Right cardiac atrium (tissue), 5 donors: ENCODE results near the gene MAFB. TPM values are rescaled to one million over a fixed set of nuclear protein-coding genes. Genes with fewer than 3 reads are reported as not detected.

ENCODE experiments used
- ATAC-seq, 2 donors: fragments of 200-7000 bp; cut with Tn5 transposase; one replicate each; pipeline versions ENCODE4 v1.8.0 to v1.9.1; 2020; ENCODE audit warnings: moderate library complexity in 2 of 2, mild to moderate bottlenecking in 1 of 2
- DNase-seq, 3 donors: peaks; one replicate each; pipeline ENCODE4 v3.0.0-alpha.2; 2020
- H3K27ac ChIP-seq: one replicate; pipeline ENCODE4 v1.5.1; 2013; ENCODE audit warnings: mild to moderate bottlenecking, low read length, control low read depth, moderate library complexity
- H3K27me3 ChIP-seq: one replicate; pipeline ENCODE4 v1.6.1; 2013; ENCODE audit not compliant: control insufficient read depth, insufficient read depth
- H3K4me1 ChIP-seq: one replicate; pipeline ENCODE4 v1.6.1; 2013; ENCODE audit warnings: low read length; ENCODE audit not compliant: control insufficient read depth, insufficient read depth
- H3K4me3 ChIP-seq: one replicate; pipeline ENCODE4 v1.5.1; 2013; ENCODE audit warnings: low read length, control low read depth
- H3K9me3 ChIP-seq: one replicate; pipeline ENCODE4 v1.6.1; 2013; ENCODE audit warnings: low read length; ENCODE audit not compliant: control insufficient read depth
- WGBS: extraction: QIAGEN DNeasy Blood & Tissue Kit; methylation state at CpG from one replicate; pipeline ENCODE4 v1.1.7; 2013; 5-methylcytosine and 5-hydroxymethylcytosine counted together
- intact Hi-C, 4 donors: fragments of 100-400 bp; cut with DNase I; formaldehyde crosslinking; loops; one replicate each; pipeline versions ENCODE4 v1.11.0 to v1.14.0; 2022 to 2023
- polyA plus RNA-seq: library from polyadenylated mRNA; stranded (reverse); fragments of 200-250 nt; gene quantifications from one replicate; pipeline ENCODE4 v1.2.3, GENCODE V29; 2013
- total RNA-seq, 4 donors: library from RNA; stranded (reverse); fragmentation: NEBNext Ultra II Directional; extraction: Animal tissue kit (Norgen Biotek cat#: 25700); gene quantifications; one replicate each; pipeline ENCODE4 v1.2.1, GENCODE V29; 2021
- donor health status: healthy with polysubstance abuse.
- donor health status: DM: no; HTN: yes; CAD: no.
- donor health status: DM: no; HTN: no; CAD: no.
- donor health status: DM: no; HTN: yes; CAD: no; lungs with severe emphysema.
- donor health status: DM: yes; HTN: yes; CAD: no.

The MAFB gene
- total and polyA plus RNA-seq, 5 donors: 6.9 to 22.8 (median 21.2) TPM

DNA sequence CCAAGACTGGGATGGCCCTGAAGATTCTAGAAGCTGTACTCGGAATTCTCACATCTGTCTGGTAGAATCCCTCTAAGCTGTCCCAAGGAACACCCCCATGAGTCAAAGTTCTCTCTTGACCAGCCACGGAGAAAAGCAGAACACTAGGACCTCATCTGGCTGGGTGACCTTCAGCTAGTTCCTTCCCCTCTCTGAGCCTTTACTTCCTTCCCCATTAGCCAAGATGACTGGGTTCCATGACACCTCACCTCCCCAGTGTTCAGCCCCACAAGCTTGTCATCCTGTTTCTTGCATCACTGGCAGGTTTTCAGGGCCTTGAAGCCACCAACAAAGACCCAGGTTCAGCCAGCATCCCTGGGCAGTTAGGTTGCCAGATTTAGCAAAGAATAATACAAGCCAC, 47.8 kb downstream of the MAFB start:
- intact Hi-C loops: no loop called here
- WGBS: 63% methylated on average over 2 of the region's 2 CpGs
- DNase-seq (no peak), ATAC-seq (no peak)
- Histone ChIP-seq H3K9me3 (no peaks in the 10 kb centered on the region), H3K4me3 (no peak overlapping the region), H3K27me3 (no peaks in the 10 kb centered on the region), H3K27ac (no peak overlapping the region), H3K4me1 (no peaks in the 10 kb centered on the region)

DNA sequence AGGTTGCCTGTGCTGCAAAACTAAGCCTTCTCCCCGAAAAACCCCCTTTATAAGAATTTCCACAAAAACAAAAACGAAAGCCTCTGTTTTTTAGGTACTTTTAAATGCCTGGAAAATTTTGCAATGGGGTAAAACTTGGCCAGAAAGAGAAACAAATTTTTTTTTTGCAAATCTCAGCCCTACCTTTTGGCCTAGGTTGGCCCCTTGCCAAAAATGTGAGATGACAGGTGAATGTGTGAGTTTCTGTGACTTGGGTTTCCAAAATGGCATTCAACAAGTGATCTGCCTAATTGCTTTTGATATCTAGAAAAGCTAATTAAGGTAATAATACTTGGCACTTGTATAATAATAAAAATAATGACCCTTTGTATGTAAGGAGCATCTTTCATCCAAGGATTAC, 48.4 kb downstream of the MAFB start:
- H3K4me1 ChIP-seq: no peaks in the 10 kb centered on the region
- H3K4me3 ChIP-seq: no peak overlapping the region
- DNase-seq (no peak), ATAC-seq (no peak)
- intact Hi-C loops: no loop called here
- H3K27me3 ChIP-seq: no peaks in the 10 kb centered on the region
- H3K9me3 ChIP-seq: no peaks in the 10 kb centered on the region
- WGBS: 93% methylated on average over 2 of the region's 2 CpGs
- H3K27ac ChIP-seq: no peak overlapping the region

DNA sequence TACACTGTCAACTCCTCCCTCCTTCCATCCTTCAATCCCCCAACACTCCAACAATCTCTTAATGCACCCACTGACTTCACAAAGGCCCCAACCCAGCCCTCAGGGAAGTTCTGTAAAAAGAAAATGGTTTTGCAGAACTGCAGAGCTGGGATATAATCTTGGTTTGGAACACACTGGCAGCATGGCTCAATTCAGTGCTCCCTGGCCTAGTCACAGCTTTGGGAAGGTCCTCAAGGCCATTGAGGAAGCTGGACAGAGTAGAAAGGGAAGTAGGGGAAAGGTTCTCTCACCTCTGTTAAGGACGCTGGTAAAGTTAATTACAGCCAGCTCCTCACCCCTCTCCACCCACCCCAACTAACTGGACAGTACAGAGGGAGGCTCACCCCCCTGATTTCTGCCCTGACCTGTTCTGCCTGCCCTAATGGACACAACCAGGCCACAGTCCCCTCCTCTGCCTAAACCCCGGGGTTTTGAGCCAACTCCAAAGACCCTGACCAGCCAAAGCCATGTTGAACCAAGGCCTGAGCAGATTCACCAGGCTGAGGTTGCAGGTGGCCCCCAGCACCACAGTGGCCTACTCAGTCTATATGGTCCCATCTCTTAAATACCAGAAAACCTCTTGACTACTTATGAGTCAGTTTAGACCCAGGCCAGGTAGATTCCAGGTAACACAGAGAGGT, 49.2 kb downstream of the MAFB start:
- no peaks in the 10 kb centered on the region for H3K4me1 ChIP-seq
- no peak overlapping the region for H3K27ac ChIP-seq
- H3K9me3 ChIP-seq: no peaks in the 10 kb centered on the region
- DNase-seq: no peak
- H3K4me3 ChIP-seq: no peak overlapping the region
- no peak for ATAC-seq
- intact Hi-C loops: no loop called here
- H3K27me3 ChIP-seq: no peaks in the 10 kb centered on the region
- 92% methylated on average over 2 of the region's 2 CpGs for WGBS

DNA sequence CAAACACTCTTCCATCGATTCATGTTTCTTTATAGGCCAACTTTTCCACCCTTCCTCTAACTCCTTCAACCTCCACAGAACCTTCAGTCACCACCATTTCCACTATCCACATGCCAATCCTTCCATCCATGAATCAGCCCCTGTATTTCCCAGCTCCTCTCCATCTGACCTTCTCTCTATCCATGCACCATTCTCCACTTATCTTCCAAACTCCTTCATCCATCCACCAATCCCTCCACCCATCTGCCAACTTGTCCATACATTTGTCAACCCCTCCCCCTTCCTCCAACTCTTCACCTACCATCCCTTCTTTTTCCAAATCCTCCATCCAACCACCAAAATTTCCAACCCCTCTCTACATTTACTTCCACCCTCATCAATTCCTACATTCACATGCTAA, 49.9 kb downstream of the MAFB start:
- H3K4me3 ChIP-seq: no peak overlapping the region
- H3K4me1 ChIP-seq: no peaks in the 10 kb centered on the region
- ATAC-seq: no peak
- no peaks in the 10 kb centered on the region for H3K9me3 ChIP-seq
- intact Hi-C loops: no loop called here
- 74% methylated on average over 1 of the region's 1 CpG for WGBS
- no peak overlapping the region for H3K27ac ChIP-seq
- no peak for DNase-seq
- no peaks in the 10 kb centered on the region for H3K27me3 ChIP-seq

DNA sequence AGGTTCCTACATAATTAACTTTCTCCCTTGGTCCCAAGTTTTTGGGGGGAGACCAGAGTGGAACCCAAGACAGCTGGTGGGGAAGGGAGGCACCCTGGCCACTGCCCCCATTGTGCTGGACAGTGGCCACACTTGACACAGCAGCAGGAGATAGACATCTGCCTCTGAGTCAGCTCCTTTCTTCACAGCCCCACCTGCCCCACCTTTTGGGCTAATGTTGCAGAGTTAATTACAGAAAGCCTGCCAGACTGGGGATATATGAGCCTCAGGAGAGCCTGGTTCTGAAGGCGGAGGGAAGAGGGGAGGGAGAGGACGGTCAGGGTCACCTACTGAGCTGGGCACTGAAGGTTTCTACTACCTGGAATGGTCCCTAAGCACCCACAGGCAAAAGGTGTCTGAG, 50.6 kb downstream of the MAFB start:
- DNase-seq (no peak), ATAC-seq (no peak)
- Histone ChIP-seq H3K27me3 (no peaks in the 10 kb centered on the region), H3K27ac (no peak overlapping the region), H3K9me3 (no peaks in the 10 kb centered on the region), H3K4me1 (no peaks in the 10 kb centered on the region), H3K4me3 (no peak overlapping the region)
- 85% methylated on average over 2 of the region's 2 CpGs for WGBS
- intact Hi-C loops: no loop called here

DNA sequence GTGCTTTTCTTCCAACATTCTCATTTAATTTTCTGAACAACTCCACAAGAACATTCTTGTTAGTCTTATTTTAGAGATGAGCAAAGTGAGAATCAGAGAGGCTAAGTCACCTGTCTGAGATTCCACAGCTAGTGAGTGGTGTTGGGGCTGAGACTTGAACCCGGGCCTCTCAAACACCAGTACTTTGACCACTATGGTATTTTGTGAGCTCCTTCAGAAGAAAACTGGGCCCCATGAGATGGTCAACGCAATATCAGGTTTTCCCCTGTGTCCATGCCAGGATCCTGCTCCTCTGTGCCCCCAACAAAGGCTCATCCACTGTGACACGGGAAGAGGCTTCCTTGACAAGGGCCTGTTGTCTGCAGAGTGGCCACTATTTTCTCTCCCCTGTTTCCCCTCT, 51.9 kb downstream of the MAFB start:
- Histone ChIP-seq H3K27ac (no peak overlapping the region), H3K9me3 (no peaks in the 10 kb centered on the region), H3K27me3 (no peaks in the 10 kb centered on the region), H3K4me1 (no peaks in the 10 kb centered on the region), H3K4me3 (no peak overlapping the region)
- WGBS: 68% methylated on average over 3 of the region's 3 CpGs
- DNase-seq (no peak), ATAC-seq (no peak)
- intact Hi-C loops: no loop called here

DNA sequence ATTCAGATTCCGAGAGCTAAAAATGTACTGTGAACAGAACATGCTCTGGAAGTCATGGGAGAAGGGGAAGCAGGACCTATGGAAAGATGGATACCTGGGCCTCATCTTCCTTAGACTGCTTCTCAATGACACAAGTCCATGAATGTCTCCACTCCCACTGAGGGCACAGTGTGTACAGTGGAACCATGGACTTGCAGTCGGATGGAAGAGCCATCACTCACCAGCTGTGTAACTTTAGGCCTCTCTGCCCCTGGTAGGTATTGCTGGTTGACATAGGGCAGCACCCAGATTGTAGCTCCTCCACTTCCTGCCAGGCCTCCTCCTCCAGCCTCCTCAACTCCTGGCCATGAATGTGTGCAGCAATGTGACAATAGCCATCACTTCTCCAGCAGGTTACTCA, 52.5 kb downstream of the MAFB start:
- H3K27ac ChIP-seq: no peak overlapping the region
- ATAC-seq (no peak), DNase-seq (no peak)
- 91% methylated on average over 2 of the region's 2 CpGs for WGBS
- H3K9me3 ChIP-seq: no peaks in the 10 kb centered on the region
- H3K4me1 ChIP-seq: no peaks in the 10 kb centered on the region
- H3K27me3 ChIP-seq: no peaks in the 10 kb centered on the region
- H3K4me3 ChIP-seq: no peak overlapping the region
- intact Hi-C loops: no loop called here

DNA sequence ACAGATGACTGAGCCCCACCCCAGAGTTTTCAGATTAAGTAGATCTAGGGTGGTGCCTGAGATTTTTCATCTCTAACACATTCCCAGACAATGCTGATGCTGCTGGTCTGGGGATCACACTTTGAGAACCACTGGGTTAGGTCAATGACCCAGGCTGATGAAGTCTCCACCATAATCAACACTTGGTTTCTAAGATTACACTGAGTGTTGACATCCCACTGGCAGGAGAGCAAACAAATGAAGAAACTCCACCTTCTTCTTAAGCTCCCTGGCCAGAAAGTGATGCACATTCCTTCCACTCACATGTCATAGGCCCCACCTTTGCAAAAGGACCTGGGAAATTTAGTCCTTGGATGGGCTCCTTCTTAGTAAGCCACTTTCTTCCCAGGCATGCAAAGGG, 53.1 kb downstream of the MAFB start:
- H3K4me3 ChIP-seq: no peak overlapping the region
- intact Hi-C loops: no loop called here
- DNase-seq (no peak), ATAC-seq (no peak)
- no peak overlapping the region for H3K27ac ChIP-seq
- H3K4me1 ChIP-seq: no peaks in the 10 kb centered on the region
- no peaks in the 10 kb centered on the region for H3K27me3 ChIP-seq
- no peaks in the 10 kb centered on the region for H3K9me3 ChIP-seq
